ENCODE data around the gene CD58.
"Not testable (repeated sequence)": the region's sequence is repeated elsewhere in the genome, so short reads cannot be mapped to it uniquely, and the experiment has no call there.

DNA sequence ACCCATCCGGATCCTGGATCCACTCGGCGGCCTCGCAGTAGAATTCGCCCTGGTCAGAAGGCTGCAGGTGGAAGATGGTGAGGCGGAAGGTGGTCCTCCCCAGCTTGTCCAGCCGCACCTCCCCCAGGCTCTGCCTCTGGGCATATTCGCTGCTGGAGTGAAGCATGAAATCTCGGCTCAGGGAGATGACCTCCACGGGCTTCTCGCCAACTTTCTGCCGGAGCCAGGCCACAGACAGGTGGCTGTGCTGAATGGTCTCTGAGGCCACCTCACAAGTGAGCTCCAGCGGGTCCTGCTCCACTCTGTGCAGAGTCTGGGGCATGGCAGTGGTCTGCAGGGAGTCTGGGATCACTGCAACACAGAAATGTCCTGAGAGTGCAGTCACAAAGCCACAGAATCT is 43.0 kb upstream of the CD58 start:
- TF ChIP-seq, protein P1, sequence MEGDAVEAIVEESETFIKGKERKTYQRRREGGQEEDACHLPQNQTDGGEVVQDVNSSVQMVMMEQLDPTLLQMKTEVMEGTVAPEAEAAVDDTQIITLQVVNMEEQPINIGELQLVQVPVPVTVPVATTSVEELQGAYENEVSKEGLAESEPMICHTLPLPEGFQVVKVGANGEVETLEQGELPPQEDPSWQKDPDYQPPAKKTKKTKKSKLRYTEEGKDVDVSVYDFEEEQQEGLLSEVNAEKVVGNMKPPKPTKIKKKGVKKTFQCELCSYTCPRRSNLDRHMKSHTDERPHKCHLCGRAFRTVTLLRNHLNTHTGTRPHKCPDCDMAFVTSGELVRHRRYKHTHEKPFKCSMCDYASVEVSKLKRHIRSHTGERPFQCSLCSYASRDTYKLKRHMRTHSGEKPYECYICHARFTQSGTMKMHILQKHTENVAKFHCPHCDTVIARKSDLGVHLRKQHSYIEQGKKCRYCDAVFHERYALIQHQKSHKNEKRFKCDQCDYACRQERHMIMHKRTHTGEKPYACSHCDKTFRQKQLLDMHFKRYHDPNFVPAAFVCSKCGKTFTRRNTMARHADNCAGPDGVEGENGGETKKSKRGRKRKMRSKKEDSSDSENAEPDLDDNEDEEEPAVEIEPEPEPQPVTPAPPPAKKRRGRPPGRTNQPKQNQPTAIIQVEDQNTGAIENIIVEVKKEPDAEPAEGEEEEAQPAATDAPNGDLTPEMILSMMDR (conservative IDR thresholded peaks at IDR 0.05; ENCODE audit: low read depth, low read length) = not testable (repeated sequence)
- TF ChIP-seq EZH2 (IDR thresholded peaks at IDR 0.05; ENCODE audit: borderline replicate concordance, low read depth, low read length, poor library complexity, severe bottlenecking) = not testable (repeated sequence)

Measured in A673 (cell line).